ENCODE results near the gene SORCS1. TPM values are rescaled to one million over a fixed set of nuclear protein-coding genes. Genes with fewer than 3 reads are reported as not detected.

SORCS1 gene
- polyA plus RNA-seq, 1 donor (not counting 4 experiments of a cell fraction or from before 2014, with no cell fraction given): not detected

DNA sequence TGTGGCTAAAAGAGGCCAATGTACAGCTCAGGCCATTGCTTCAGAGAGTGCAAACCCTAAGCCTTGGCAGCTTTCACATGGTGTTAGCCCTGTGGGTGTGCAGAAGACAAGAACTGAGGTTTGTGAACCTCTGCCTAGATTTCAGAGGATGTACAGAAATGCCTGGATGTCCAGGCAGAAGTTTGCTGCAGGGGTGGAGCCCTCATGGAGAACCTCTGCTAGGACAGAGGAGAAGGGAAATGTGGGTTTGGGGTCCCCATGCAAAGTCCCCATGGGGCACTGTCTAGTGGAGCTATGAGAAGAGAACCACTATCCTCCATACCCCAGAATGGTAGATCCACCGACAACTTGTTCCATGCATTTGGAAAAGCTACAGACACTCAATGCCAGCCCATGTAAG is 12.4 kb downstream of the SORCS1 start:
- H3K27me3 ChIP-seq (ENCODE audit: control insufficient read depth, extremely low read depth, insufficient read depth, low read length): no peaks in the 10 kb centered on the region
- no peaks in the 10 kb centered on the region for H3K9me3 ChIP-seq (ENCODE audit: control insufficient read depth, low read depth, low read length)
- no peaks in the 10 kb centered on the region for H3K4me1 ChIP-seq (ENCODE audit: control insufficient read depth, extremely low read depth, insufficient read depth, low read length)
- H3K36me3 ChIP-seq (ENCODE audit: control insufficient read depth in 2 of 2, extremely low read depth in 1 of 2, insufficient read depth in 2 of 2, low read length in 2 of 2): no peaks in the 10 kb centered on the region
- TF ChIP-seq, protein P1, sequence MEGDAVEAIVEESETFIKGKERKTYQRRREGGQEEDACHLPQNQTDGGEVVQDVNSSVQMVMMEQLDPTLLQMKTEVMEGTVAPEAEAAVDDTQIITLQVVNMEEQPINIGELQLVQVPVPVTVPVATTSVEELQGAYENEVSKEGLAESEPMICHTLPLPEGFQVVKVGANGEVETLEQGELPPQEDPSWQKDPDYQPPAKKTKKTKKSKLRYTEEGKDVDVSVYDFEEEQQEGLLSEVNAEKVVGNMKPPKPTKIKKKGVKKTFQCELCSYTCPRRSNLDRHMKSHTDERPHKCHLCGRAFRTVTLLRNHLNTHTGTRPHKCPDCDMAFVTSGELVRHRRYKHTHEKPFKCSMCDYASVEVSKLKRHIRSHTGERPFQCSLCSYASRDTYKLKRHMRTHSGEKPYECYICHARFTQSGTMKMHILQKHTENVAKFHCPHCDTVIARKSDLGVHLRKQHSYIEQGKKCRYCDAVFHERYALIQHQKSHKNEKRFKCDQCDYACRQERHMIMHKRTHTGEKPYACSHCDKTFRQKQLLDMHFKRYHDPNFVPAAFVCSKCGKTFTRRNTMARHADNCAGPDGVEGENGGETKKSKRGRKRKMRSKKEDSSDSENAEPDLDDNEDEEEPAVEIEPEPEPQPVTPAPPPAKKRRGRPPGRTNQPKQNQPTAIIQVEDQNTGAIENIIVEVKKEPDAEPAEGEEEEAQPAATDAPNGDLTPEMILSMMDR (optimal IDR thresholded peaks at IDR 0.05 in 1 of 3, IDR thresholded peaks at IDR 0.05 in 1 of 3, conservative IDR thresholded peaks at IDR 0.05 in 1 of 3; ENCODE audit: extremely low read depth in 1 of 3, insufficient read depth in 2 of 3, low read length in 3 of 3): no peak
- no peak for TF ChIP-seq EZH2 (IDR thresholded peaks at IDR 0.05; ENCODE audit: low read length)
- no peaks in the 10 kb centered on the region for H4K20me1 ChIP-seq (ENCODE audit: control insufficient read depth, extremely low read depth, insufficient read depth, low read length)
- H3K9ac ChIP-seq (ENCODE audit: control insufficient read depth, extremely low read depth, insufficient read depth, low read length): no peak overlapping the region
- no peak overlapping the region for H3K27ac ChIP-seq (ENCODE audit: control insufficient read depth, insufficient read depth, low read length)
- no peak for DNase-seq (ENCODE audit: low read depth, low spot score)
- dilution Hi-C loops (cut with MboI; ENCODE audit: extremely low pct_ligation_motif_present, low sequenced_read_pairs): no loop called here
- no peaks in the 10 kb centered on the region for H3K9me1 ChIP-seq (ENCODE audit: control insufficient read depth, extremely low read depth, insufficient read depth, low read length)
- H3K79me2 ChIP-seq (ENCODE audit: control insufficient read depth, insufficient read depth, low read length): no peaks in the 10 kb centered on the region
- no peak overlapping the region for H3K4me3 ChIP-seq (ENCODE audit: control insufficient read depth in 2 of 3, extremely low read depth in 1 of 3, insufficient read depth in 2 of 3, low read depth in 1 of 3, low read length in 3 of 3)
- FAIRE-seq: no peak
- H3K4me2 ChIP-seq (ENCODE audit: control insufficient read depth, extremely low read depth, insufficient read depth, low read depth, low read length): no peak overlapping the region
- no peak overlapping the region for H2AFZ ChIP-seq (ENCODE audit: control insufficient read depth, low read length)

DNA sequence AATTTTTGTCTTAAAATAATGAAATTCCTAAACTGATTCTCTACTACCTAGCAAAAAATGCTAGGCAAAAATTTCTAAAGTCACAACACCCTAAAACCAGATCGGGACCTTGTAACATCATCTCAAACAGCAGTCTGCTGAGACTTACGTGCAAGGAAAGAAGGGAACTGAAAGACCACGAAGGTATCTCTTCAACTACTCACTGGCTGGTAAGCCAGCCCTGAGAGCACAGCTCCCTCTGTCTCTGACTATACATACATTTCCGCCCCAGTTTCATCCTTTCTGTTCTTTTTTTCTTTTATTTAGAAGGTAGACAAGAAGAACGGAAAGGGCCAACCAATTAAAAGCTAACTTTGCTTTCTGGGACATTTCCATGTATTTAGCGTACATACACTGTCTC is 15.6 kb downstream of the SORCS1 start:
- no peaks in the 10 kb centered on the region for H3K79me2 ChIP-seq (ENCODE audit: control insufficient read depth, insufficient read depth, low read length)
- H3K27ac ChIP-seq (ENCODE audit: control insufficient read depth, insufficient read depth, low read length): no peak overlapping the region
- no peaks in the 10 kb centered on the region for H3K4me1 ChIP-seq (ENCODE audit: control insufficient read depth, extremely low read depth, insufficient read depth, low read length)
- no peak for TF ChIP-seq EZH2 (IDR thresholded peaks at IDR 0.05; ENCODE audit: low read length)
- TF ChIP-seq, protein P1 (optimal IDR thresholded peaks at IDR 0.05 in 1 of 3, IDR thresholded peaks at IDR 0.05 in 1 of 3, conservative IDR thresholded peaks at IDR 0.05 in 1 of 3; ENCODE audit: extremely low read depth in 1 of 3, insufficient read depth in 2 of 3, low read length in 3 of 3): no peak
- H3K9ac ChIP-seq (ENCODE audit: control insufficient read depth, extremely low read depth, insufficient read depth, low read length): no peak overlapping the region
- H2AFZ ChIP-seq (ENCODE audit: control insufficient read depth, low read length): no peak overlapping the region
- H4K20me1 ChIP-seq (ENCODE audit: control insufficient read depth, extremely low read depth, insufficient read depth, low read length): no peaks in the 10 kb centered on the region
- no peak for FAIRE-seq
- no peak overlapping the region for H3K4me3 ChIP-seq (ENCODE audit: control insufficient read depth in 2 of 3, extremely low read depth in 1 of 3, insufficient read depth in 2 of 3, low read depth in 1 of 3, low read length in 3 of 3)
- H3K9me3 ChIP-seq (ENCODE audit: control insufficient read depth, low read depth, low read length): peaks cover 4% of the 10 kb centered on the region
- H3K4me2 ChIP-seq (ENCODE audit: control insufficient read depth, extremely low read depth, insufficient read depth, low read depth, low read length): no peak overlapping the region
- no peak for DNase-seq (ENCODE audit: low read depth, low spot score)
- dilution Hi-C loops (cut with MboI; ENCODE audit: extremely low pct_ligation_motif_present, low sequenced_read_pairs): no loop called here
- H3K27me3 ChIP-seq (ENCODE audit: control insufficient read depth, extremely low read depth, insufficient read depth, low read length): no peaks in the 10 kb centered on the region
- no peaks in the 10 kb centered on the region for H3K36me3 ChIP-seq (ENCODE audit: control insufficient read depth in 2 of 2, extremely low read depth in 1 of 2, insufficient read depth in 2 of 2, low read length in 2 of 2)
- H3K9me1 ChIP-seq (ENCODE audit: control insufficient read depth, extremely low read depth, insufficient read depth, low read length): no peaks in the 10 kb centered on the region

Data from keratinocyte (primary cell).